H1 (cell line): ENCODE results near the gene ETS1. TPM values are rescaled to one million over a fixed set of nuclear protein-coding genes. Genes with fewer than 3 reads are reported as not detected.

ENCODE experiments used
- CTCF ChIA-PET: fragments of 300-600 bp; sonication (Branson Sonifier 250); formaldehyde crosslinking; loops from one replicate; lab custom pipeline; 2021; ENCODE audit not compliant: partially characterized antibody; lab: Charles Lee
- POLR2A ChIA-PET: fragments of 300-600 bp; sonication (Branson Sonifier 250); formaldehyde crosslinking; loops from one replicate; lab custom pipeline; 2021; ENCODE audit warnings: inconsistent platforms; ENCODE audit not compliant: partially characterized antibody; lab: Charles Lee
- DNase-seq, 2 experiments: peaks; one replicate each; pipeline versions ENCODE4 v3.0.0 to v3.0.0-alpha.2; 2010 to 2022; ENCODE audit warnings: low spot score in 2 of 2, low read depth in 1 of 2, mixed read lengths in 1 of 2
- FAIRE-seq: peaks from 2 replicates; lab custom pipeline; 2011; peaks lifted over from hg19 to GRCh38; lab: Jason Lieb, UNC
- H2AFZ ChIP-seq: 2 replicates; pipeline ENCODE4 v1.8.1; 2012; ENCODE audit warnings: low read length, inconsistent platforms
- H2AK5ac ChIP-seq: 2 replicates; pipeline ENCODE4 v1.6.1; 2013; ENCODE audit warnings: low read depth, low read length
- H2BK120ac ChIP-seq: replicated peaks from 2 replicates; pipeline ENCODE3; 2013; ENCODE audit warnings: low read depth, low read length, inconsistent platforms
- H2BK12ac ChIP-seq: 2 replicates; pipeline ENCODE4 v1.6.1; 2013; ENCODE audit warnings: low read depth, low read length
- H2BK15ac ChIP-seq: 2 replicates; pipeline ENCODE4 v1.6.1; 2013; ENCODE audit warnings: low read length
- H2BK20ac ChIP-seq: 2 replicates; pipeline ENCODE4 v1.6.1; 2013; ENCODE audit warnings: low read length
- H2BK5ac ChIP-seq: 2 replicates; pipeline ENCODE4 v1.6.1; 2013; ENCODE audit warnings: low read depth, low read length
- H3K14ac ChIP-seq: 2 replicates; pipeline ENCODE4 v1.6.1; 2013; ENCODE audit warnings: inconsistent platforms; ENCODE audit not compliant: insufficient read length
- H3K18ac ChIP-seq: 2 replicates; pipeline ENCODE4 v1.6.1; 2013; ENCODE audit warnings: low read length; ENCODE audit errors: extremely low read depth
- H3K23ac ChIP-seq: 2 replicates; pipeline ENCODE4 v1.6.1; 2013; ENCODE audit warnings: inconsistent platforms; ENCODE audit not compliant: insufficient read length
- H3K23me2 ChIP-seq: 2 replicates; pipeline ENCODE4 v1.6.1; 2013; ENCODE audit warnings: low read depth, low read length
- H3K27ac ChIP-seq: 2 replicates; pipeline ENCODE4 v1.6.1; 2011; ENCODE audit warnings: low read depth, low read length, inconsistent platforms
- H3K27me3 ChIP-seq, 4 experiments: replicated peaks in 1 of 4; 1 replicate in 1 of 4; 2 replicates in 3 of 4; pipeline versions ENCODE4 v1.6.1 to v1.8.1; 2011 to 2013; ENCODE audit warnings: low read length in 3 of 4, mild to moderate bottlenecking in 3 of 4, inconsistent platforms in 2 of 4, mixed read lengths in 2 of 4, moderate library complexity in 1 of 4; ENCODE audit not compliant: control insufficient read depth in 3 of 4, insufficient read depth in 3 of 4; ENCODE audit errors: extremely low read depth in 1 of 4
- H3K36me3 ChIP-seq, 4 experiments: 2 replicates each; pipeline versions ENCODE4 v1.6.1 to v1.8.1; 2011 to 2013; ENCODE audit warnings: mild to moderate bottlenecking in 4 of 4, low read length in 3 of 4, moderate library complexity in 2 of 4, control low read depth in 1 of 4, inconsistent platforms in 1 of 4; ENCODE audit not compliant: insufficient read depth in 4 of 4, control insufficient read depth in 2 of 4
- H3K4ac ChIP-seq: replicated peaks from 2 replicates; pipeline ENCODE3; 2013; ENCODE audit warnings: low read length, low read depth, mixed read lengths, inconsistent platforms; ENCODE audit not compliant: insufficient read length
- H3K4me1 ChIP-seq, 4 experiments: replicated peaks in 1 of 4; 1 replicate in 1 of 4; 2 replicates in 3 of 4; pipeline versions ENCODE4 v1.6.1 to v1.8.1; 2011 to 2013; ENCODE audit warnings: low read length in 3 of 4, inconsistent platforms in 2 of 4, mixed read lengths in 1 of 4; ENCODE audit not compliant: insufficient read depth in 4 of 4, control insufficient read depth in 3 of 4
- H3K4me2 ChIP-seq, 2 experiments: 2 replicates each; pipeline versions ENCODE4 v1.6.1 to v1.8.1; 2011 to 2013; ENCODE audit warnings: low read depth in 2 of 2, low read length in 2 of 2, control low read depth in 1 of 2, inconsistent platforms in 1 of 2, mild to moderate bottlenecking in 1 of 2; ENCODE audit not compliant: insufficient read depth in 1 of 2
- H3K4me3 ChIP-seq, 4 experiments: fragments of 200-600, 300-600 bp in 1 of 4; sonication (generic), shearing (Covaris generic), sonication (Bioruptor Twin) in 1 of 4; 2 replicates each; pipeline versions ENCODE4 v1.5.1 to v1.8.1; 2011 to 2016; ENCODE audit warnings: low read length in 4 of 4, low read depth in 3 of 4, control low read depth in 2 of 4, inconsistent platforms in 2 of 4, mild to moderate bottlenecking in 2 of 4, mixed read lengths in 1 of 4, moderate library complexity in 1 of 4; ENCODE audit not compliant: insufficient read depth in 2 of 4; ENCODE audit errors: extremely low read depth in 1 of 4
- H3K56ac ChIP-seq: replicated peaks from 2 replicates; pipeline ENCODE3; 2013; ENCODE audit warnings: low read depth, mild to moderate bottlenecking, mixed read lengths, low read length, inconsistent platforms; ENCODE audit not compliant: insufficient read length
- H3K79me1 ChIP-seq: 2 replicates; pipeline ENCODE4 v1.6.1; 2013; ENCODE audit warnings: low read depth, low read length, control low read depth
- H3K79me2 ChIP-seq, 2 experiments: 2 replicates each; pipeline versions ENCODE4 v1.6.1 to v1.8.1; 2012 to 2013; ENCODE audit warnings: low read length in 2 of 2, mild to moderate bottlenecking in 2 of 2, inconsistent platforms in 1 of 2; ENCODE audit not compliant: insufficient read depth in 2 of 2, control insufficient read depth in 1 of 2
- H3K9ac ChIP-seq, 4 experiments: replicated peaks in 1 of 4; 1 replicate in 1 of 4; 2 replicates in 3 of 4; pipeline versions ENCODE4 v1.6.1 to v1.8.1; 2011 to 2013; ENCODE audit warnings: low read depth in 3 of 4, low read length in 3 of 4, control low read depth in 2 of 4, mild to moderate bottlenecking in 2 of 4, moderate library complexity in 2 of 4, inconsistent platforms in 1 of 4; ENCODE audit errors: extremely low read depth in 1 of 4
- H3K9me3 ChIP-seq, 2 experiments: 2 replicates each; pipeline versions ENCODE4 v1.6.1 to v1.8.1; 2012 to 2013; ENCODE audit warnings: mild to moderate bottlenecking in 2 of 2, moderate library complexity in 2 of 2, control low read depth in 1 of 2, inconsistent platforms in 1 of 2, low read depth in 1 of 2, low read length in 1 of 2, mixed read lengths in 1 of 2; ENCODE audit not compliant: insufficient read depth in 2 of 2
- H4K20me1 ChIP-seq, 2 experiments: replicated peaks in 1 of 2; 2 replicates each; pipeline versions ENCODE3 to v1.8.1; 2011 to 2013; ENCODE audit warnings: inconsistent platforms in 2 of 2, low read length in 2 of 2, mild to moderate bottlenecking in 1 of 2; ENCODE audit not compliant: insufficient read depth in 2 of 2, control insufficient read depth in 1 of 2
- H4K5ac ChIP-seq: 2 replicates; pipeline ENCODE4 v1.6.1; 2013; ENCODE audit warnings: low read length, low read depth, mixed read lengths, inconsistent platforms; ENCODE audit not compliant: insufficient read length
- H4K8ac ChIP-seq: 2 replicates; pipeline ENCODE4 v1.8.0; 2013; ENCODE audit warnings: mild to moderate bottlenecking, moderate library complexity, low read length, inconsistent platforms; ENCODE audit not compliant: insufficient read depth; ENCODE audit errors: extremely low read depth
- H4K91ac ChIP-seq: replicated peaks from 2 replicates; pipeline ENCODE3; 2013; ENCODE audit warnings: low read length, mixed read lengths, inconsistent platforms; ENCODE audit not compliant: insufficient read length
- CBX5 ChIP-seq: fragments of 300-800, 300-1000 bp; sonication (generic); IDR thresholded peaks from 2 replicates; pipeline ENCODE4 v1.7.1; 2016; ENCODE audit warnings: antibody characterized with exemption, low read length, low read depth
- FOSL1 ChIP-seq: IDR thresholded peaks from 2 replicates; pipeline ENCODE4 v1.6.1; 2011; ENCODE audit warnings: mild to moderate bottlenecking, low read depth, low read length, moderate library complexity; ENCODE audit not compliant: insufficient read depth
- HDAC2 ChIP-seq, 2 experiments: fragments of 300-600 bp in 1 of 2; sonication (generic) in 1 of 2; IDR thresholded peaks; 2 replicates each; pipeline ENCODE4 v1.6.1; 2011 to 2012; ENCODE audit warnings: low read depth in 2 of 2, low read length in 2 of 2, mild to moderate bottlenecking in 2 of 2, moderate library complexity in 2 of 2, borderline replicate concordance in 1 of 2, inconsistent platforms in 1 of 2
- KDM4A ChIP-seq: IDR thresholded peaks from one replicate; pipeline ENCODE4 v1.7.1; 2012; ENCODE audit warnings: low read depth, mild to moderate bottlenecking, moderate library complexity, low read length, inconsistent platforms; ENCODE audit not compliant: severe bottlenecking
- MAFK ChIP-seq: IDR thresholded peaks from 2 replicates; pipeline ENCODE4 v1.6.1; 2012; ENCODE audit warnings: low read depth, mild to moderate bottlenecking, improper control_type of control experiment, low read length
- RNF2 ChIP-seq: fragments of 200-900, 300-1000 bp; sonication (generic); IDR thresholded peaks from 2 replicates; pipeline ENCODE4 v1.7.1; 2016; ENCODE audit warnings: borderline replicate concordance, low read depth, mild to moderate bottlenecking, antibody characterized with exemption, low read length; ENCODE audit not compliant: poor library complexity, severe bottlenecking; ENCODE audit errors: missing control alignments
- SIN3A ChIP-seq, 2 experiments: IDR thresholded peaks in 1 of 2; conservative IDR thresholded peaks in 1 of 2; 2 replicates each; pipeline ENCODE4 v1.6.1; 2011 to 2012; ENCODE audit warnings: low read length in 2 of 2, improper control_type of control experiment in 1 of 2, low read depth in 1 of 2, mild to moderate bottlenecking in 1 of 2
- SRF ChIP-seq: IDR thresholded peaks from 2 replicates; pipeline ENCODE4 v1.6.1; 2011; ENCODE audit warnings: mild to moderate bottlenecking, low read depth, low read length, moderate library complexity
- TAF1 ChIP-seq: IDR thresholded peaks from 2 replicates; pipeline ENCODE4 v1.6.1; 2011; ENCODE audit warnings: mild to moderate bottlenecking, low read depth, low read length
- WGBS, 2 experiments: shearing (Covaris generic) in 1 of 2; methylation state at CpG; one replicate each; pipeline versions ENCODE4 v1.1.6 to v1.1.7; 2013 to 2015; ENCODE audit warnings: low lambda C conversion rate in 2 of 2, mixed read lengths in 2 of 2, inconsistent platforms in 1 of 2, low coverage in 1 of 2, missing lambda C conversion rate in 1 of 2; ENCODE audit not compliant: insufficient replicate concordance in 2 of 2, insufficient coverage in 1 of 2, insufficient read length in 1 of 2; ENCODE audit errors: extremely low coverage in 1 of 2, missing lambda C conversion rate in 1 of 2; 5-methylcytosine and 5-hydroxymethylcytosine counted together
- polyA plus RNA-seq, 7 experiments: library from polyadenylated mRNA; depleted of rRNA in 3 of 7; stranded (reverse) in 5 of 7; unstranded in 2 of 7; fragments of >200 nt in 5 of 7; fragments of 200-250 nt in 2 of 7; gene quantifications; 1 replicate in 5 of 7; 2 replicates in 1 of 7; 4 replicates in 1 of 7; pipeline versions ENCODE4 v1.2.1 to v1.2.3, GENCODE V29; 2011 to 2013; ENCODE audit warnings: missing spikeins in 2 of 7, mixed read lengths in 2 of 7
- total RNA-seq: library from RNA; stranded (reverse); fragmentation: NEBNext Ultra II Directional; extraction: Animal tissue kit (Norgen Biotek cat#: 25700); gene quantifications from 2 replicates; pipeline ENCODE4 v1.2.1, GENCODE V29; 2021

The ETS1 gene
- total and polyA plus RNA-seq, 2 of the 8 experiments (the other 6 are each of a cell fraction or from before 2014, with no cell fraction given) = 10.0 to 35.3 TPM

GRCh38 chr11:128416976-128417375, 170.4 kb downstream of the ETS1 start:
- H3K9ac ChIP-seq = no peak overlapping the region
- H2BK20ac ChIP-seq = no peak overlapping the region
- ChIA-PET CTCF (interaction anchor here (0.7 to 1.6 kb wide), 4 partner anchors 8 to 21 kb away, joined by 3 to 4 read pairs (median 4); no protein-coding TSS in a partner anchor), POLR2A (no interaction called here)
- H2BK15ac ChIP-seq = no peak overlapping the region
- H2AK5ac ChIP-seq = no peak overlapping the region
- no peak overlapping the region for H3K56ac ChIP-seq
- no peak overlapping the region for H2AFZ ChIP-seq
- H4K20me1 ChIP-seq = no peaks in the 10 kb centered on the region
- no peak overlapping the region for H4K91ac ChIP-seq
- H3K79me1 ChIP-seq = no peaks in the 10 kb centered on the region
- H4K8ac ChIP-seq = no peak overlapping the region
- H3K36me3 ChIP-seq = no peaks in the 10 kb centered on the region
- DNase-seq (no peak), FAIRE-seq (no peak)
- H3K4ac ChIP-seq = no peak overlapping the region
- no peak overlapping the region for H2BK5ac ChIP-seq
- H3K27me3 ChIP-seq = no peaks in the 10 kb centered on the region
- no peak overlapping the region for H2BK12ac ChIP-seq
- H3K23ac ChIP-seq = no peak overlapping the region
- H3K18ac ChIP-seq = no peak overlapping the region
- no peaks in the 10 kb centered on the region for H3K79me2 ChIP-seq
- no peaks in the 10 kb centered on the region for H3K9me3 ChIP-seq
- WGBS, 2 experiments = 77% methylated on average over 1 of the region's 1 CpG; no CpG with 5 or more reads in 1 of the 2 experiments
- no peak overlapping the region for H4K5ac ChIP-seq
- H3K4me1 ChIP-seq = no peaks in the 10 kb centered on the region
- H2BK120ac ChIP-seq = no peak overlapping the region
- H3K4me3 ChIP-seq = no peak overlapping the region
- H3K4me2 ChIP-seq = no peak overlapping the region
- no peak overlapping the region for H3K14ac ChIP-seq
- H3K27ac ChIP-seq = no peak overlapping the region
- H3K23me2 ChIP-seq = no peaks in the 10 kb centered on the region
- TF ChIP-seq KDM4A = no peak
- TF ChIP-seq MAFK = no peak
- no peak for TF ChIP-seq TAF1
- no peak for TF ChIP-seq FOSL1
- TF ChIP-seq SRF = no peak
- TF ChIP-seq SIN3A (conservative IDR thresholded peaks at IDR 0.05 in 1 of 2, IDR thresholded peaks at IDR 0.05 in 1 of 2; ENCODE audit: low read depth in 1 of 2, low read length in 2 of 2) = no peak
- no peak for TF ChIP-seq HDAC2 (IDR thresholded peaks at IDR 0.05; ENCODE audit: borderline replicate concordance in 1 of 2, low read depth in 2 of 2, low read length in 2 of 2)
- TF ChIP-seq RNF2 = no peak
- TF ChIP-seq CBX5 = no peak
